ENCODE measurements around the gene KCMF1. TPM values are rescaled to one million over a fixed set of nuclear protein-coding genes. Genes with fewer than 3 reads are reported as not detected.
A peak's percentile ranks its signal among the peaks of the same experiment; 100 is the strongest.

KCMF1 gene
- polyA plus RNA-seq, 3 donors, result 22.5 to 52.9 (median 28.5) TPM

DNA sequence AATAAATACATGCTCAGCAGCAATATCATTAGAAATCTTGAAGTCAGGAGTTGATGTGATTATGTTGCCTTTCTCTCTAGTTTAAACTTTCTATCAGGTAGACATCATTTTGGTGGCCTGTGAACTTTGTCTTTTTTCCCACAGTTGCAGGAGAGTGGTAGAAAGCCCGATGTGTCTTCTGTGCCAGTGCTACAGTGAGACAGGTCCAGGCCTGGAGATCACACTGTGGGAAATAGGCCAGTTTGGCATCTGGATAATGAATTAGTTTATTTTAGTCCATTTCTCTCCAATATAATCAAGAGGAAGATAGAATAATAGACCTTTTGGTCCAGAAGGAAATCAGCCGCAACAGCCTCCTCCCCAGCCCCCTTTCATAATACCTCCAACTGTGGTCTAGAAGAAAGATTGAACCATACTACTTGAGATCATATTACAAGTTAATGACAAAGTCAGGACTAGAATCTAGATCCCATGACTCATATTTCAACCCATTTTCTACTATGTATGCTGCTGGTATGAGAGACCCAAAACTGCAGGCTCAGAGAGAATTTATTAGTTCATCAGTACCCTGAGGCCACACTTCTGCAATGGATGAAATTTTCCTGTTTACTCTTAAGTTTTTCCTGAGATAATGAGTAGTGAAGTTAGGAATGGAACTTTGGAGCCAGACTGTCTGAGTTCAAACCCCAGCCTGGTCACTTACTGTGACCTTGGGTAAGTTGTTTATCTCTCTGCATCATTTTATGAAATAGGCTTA lies 20.6 kb downstream of the KCMF1 start:
- Histone ChIP-seq H3K4me1 (ENCODE audit: control insufficient read depth in 1 of 2, insufficient read depth in 2 of 2, low read length in 2 of 2) (peaks cover 3 to 13% of the 10 kb centered on the region in 2 donors), H3K4me2 (replicated peaks; ENCODE audit: extremely low read depth, low read length, poor library complexity, severe bottlenecking) (no peak overlapping the region), H3K79me2 (ENCODE audit: insufficient read depth, low read length) (peaks cover 100% of the 10 kb centered on the region), H2AFZ (ENCODE audit: insufficient read depth, low read depth, low read length, poor library complexity, severe bottlenecking) (no peak overlapping the region), H3K9me3 (replicated peaks in 1 of 2; ENCODE audit: control insufficient read depth in 1 of 2, insufficient read depth in 1 of 2, low read length in 2 of 2) (no peaks in the 10 kb centered on the region), H3K27me3 (ENCODE audit: control insufficient read depth in 2 of 2, insufficient read depth in 2 of 2, low read length in 2 of 2) (no peaks in the 10 kb centered on the region), H3K4me3 (replicated peaks in 1 of 3; ENCODE audit: low read depth in 2 of 3, low read length in 3 of 3) (no peak overlapping the region), H3K36me3 (replicated peaks in 1 of 2; ENCODE audit: control insufficient read depth in 1 of 2, insufficient read depth in 2 of 2, low read length in 2 of 2) (no peaks in the 10 kb centered on the region), H4K20me1 (ENCODE audit: insufficient read depth, low read length) (peaks cover 98% of the 10 kb centered on the region), H3K27ac (ENCODE audit: low read depth in 1 of 2, low read length in 2 of 2) (peak overlapping the region in 1 of 2 donors; percentile 50), H3K9ac (ENCODE audit: insufficient read depth, low read length, poor library complexity, severe bottlenecking) (no peak overlapping the region)
- TF ChIP-seq, protein P1, sequence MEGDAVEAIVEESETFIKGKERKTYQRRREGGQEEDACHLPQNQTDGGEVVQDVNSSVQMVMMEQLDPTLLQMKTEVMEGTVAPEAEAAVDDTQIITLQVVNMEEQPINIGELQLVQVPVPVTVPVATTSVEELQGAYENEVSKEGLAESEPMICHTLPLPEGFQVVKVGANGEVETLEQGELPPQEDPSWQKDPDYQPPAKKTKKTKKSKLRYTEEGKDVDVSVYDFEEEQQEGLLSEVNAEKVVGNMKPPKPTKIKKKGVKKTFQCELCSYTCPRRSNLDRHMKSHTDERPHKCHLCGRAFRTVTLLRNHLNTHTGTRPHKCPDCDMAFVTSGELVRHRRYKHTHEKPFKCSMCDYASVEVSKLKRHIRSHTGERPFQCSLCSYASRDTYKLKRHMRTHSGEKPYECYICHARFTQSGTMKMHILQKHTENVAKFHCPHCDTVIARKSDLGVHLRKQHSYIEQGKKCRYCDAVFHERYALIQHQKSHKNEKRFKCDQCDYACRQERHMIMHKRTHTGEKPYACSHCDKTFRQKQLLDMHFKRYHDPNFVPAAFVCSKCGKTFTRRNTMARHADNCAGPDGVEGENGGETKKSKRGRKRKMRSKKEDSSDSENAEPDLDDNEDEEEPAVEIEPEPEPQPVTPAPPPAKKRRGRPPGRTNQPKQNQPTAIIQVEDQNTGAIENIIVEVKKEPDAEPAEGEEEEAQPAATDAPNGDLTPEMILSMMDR (IDR thresholded peaks at IDR 0.05), result no peak
- Mint-ChIP-seq H3K4me1 (peaks cover 14% of the 10 kb centered on the region), H3K36me3 (peaks cover 4 to 11% of the 10 kb centered on the region in 2 donors), H3K4me3 (no peak overlapping the region), H3K27ac (no peak overlapping the region), H3K27me3 (ENCODE audit: low read depth in 3 of 3) (peaks cover 0 to 2% (median 0%) of the 10 kb centered on the region in 3 donors), H3K9me3 (no peaks in the 10 kb centered on the region)
- DNase-seq, result no peak
- intact Hi-C loops (cut with micrococcal nuclease), result no loop called here
- WGBS (ENCODE audit: insufficient coverage), result no CpG with 5 or more reads among the region's 2 CpGs

DNA sequence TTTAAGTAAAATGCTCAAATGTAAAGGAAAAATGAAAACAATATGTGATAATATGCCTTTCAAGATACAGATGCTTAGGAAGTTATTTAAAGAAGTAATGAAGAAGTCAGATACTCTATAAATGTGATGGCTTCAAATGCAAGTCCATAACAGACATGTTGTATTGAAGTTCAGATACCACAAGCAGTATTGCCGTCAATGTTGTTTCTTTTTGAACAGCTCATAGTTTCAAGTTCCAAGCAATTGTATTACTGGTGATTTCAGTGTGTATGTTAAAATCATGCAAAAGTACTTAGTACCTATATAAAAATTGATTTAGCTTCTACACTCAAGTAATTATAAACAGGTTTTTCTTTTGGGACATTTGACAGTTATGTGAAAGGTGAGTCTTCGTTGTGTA lies 24.9 kb downstream of the KCMF1 start:
- H3K27me3 Mint-ChIP-seq (ENCODE audit: low read depth in 3 of 3), result peaks cover 0 to 2% (median 0%) of the 10 kb centered on the region in 3 donors
- no peaks in the 10 kb centered on the region for H3K9me3 ChIP-seq (replicated peaks in 1 of 2; ENCODE audit: control insufficient read depth in 1 of 2, insufficient read depth in 1 of 2, low read length in 2 of 2)
- H3K27me3 ChIP-seq (ENCODE audit: control insufficient read depth in 2 of 2, insufficient read depth in 2 of 2, low read length in 2 of 2), result no peaks in the 10 kb centered on the region
- peaks cover 4 to 13% of the 10 kb centered on the region in 2 donors for H3K36me3 Mint-ChIP-seq
- no peak overlapping the region for H2AFZ ChIP-seq (ENCODE audit: insufficient read depth, low read depth, low read length, poor library complexity, severe bottlenecking)
- H3K27ac Mint-ChIP-seq, result no peak overlapping the region
- H3K36me3 ChIP-seq (replicated peaks in 1 of 2; ENCODE audit: control insufficient read depth in 1 of 2, insufficient read depth in 2 of 2, low read length in 2 of 2), result no peaks in the 10 kb centered on the region
- intact Hi-C loops (cut with micrococcal nuclease), result no loop called here
- H3K27ac ChIP-seq (ENCODE audit: low read depth in 1 of 2, low read length in 2 of 2), result peak overlapping the region in 1 of 2 donors; percentile 22
- H4K20me1 ChIP-seq (ENCODE audit: insufficient read depth, low read length), result peaks cover 96% of the 10 kb centered on the region
- no peak overlapping the region for H3K9ac ChIP-seq (ENCODE audit: insufficient read depth, low read length, poor library complexity, severe bottlenecking)
- WGBS (ENCODE audit: insufficient coverage), result no CpG with 5 or more reads among the region's 2 CpGs
- no peak for DNase-seq
- no peaks in the 10 kb centered on the region for H3K9me3 Mint-ChIP-seq
- peaks cover 4 to 6% of the 10 kb centered on the region in 2 donors for H3K4me1 ChIP-seq (ENCODE audit: control insufficient read depth in 1 of 2, insufficient read depth in 2 of 2, low read length in 2 of 2)
- H3K4me3 Mint-ChIP-seq, result no peak overlapping the region
- H3K79me2 ChIP-seq (ENCODE audit: insufficient read depth, low read length), result peaks cover 98% of the 10 kb centered on the region
- H3K4me3 ChIP-seq (replicated peaks in 1 of 3; ENCODE audit: low read depth in 2 of 3, low read length in 3 of 3), result no peak overlapping the region
- H3K4me1 Mint-ChIP-seq, result peaks cover 7% of the 10 kb centered on the region
- no peak overlapping the region for H3K4me2 ChIP-seq (replicated peaks; ENCODE audit: extremely low read depth, low read length, poor library complexity, severe bottlenecking)
- TF ChIP-seq, protein P1 (IDR thresholded peaks at IDR 0.05), result no peak
